Endothelial cell of umbilical vein (primary cell): ENCODE measurements around the gene CAMKMT.

Experiments used
- CTCF ChIP-seq, 2 donors: IDR thresholded peaks; 1 replicate in 1 of 2; 2 replicates in 1 of 2; pipeline ENCODE4 v1.5.1; 2011; ENCODE audit warnings: low read length in 2 of 2, mild to moderate bottlenecking in 2 of 2, moderate library complexity in 2 of 2, control low read depth in 1 of 2, inconsistent platforms in 1 of 2, low read depth in 1 of 2; ENCODE audit not compliant: insufficient read depth in 1 of 2; ENCODE audit errors: extremely low read depth in 1 of 2
- EZH2 ChIP-seq: IDR thresholded peaks from 2 replicates; pipeline ENCODE4 v1.6.1; 2012; ENCODE audit warnings: borderline replicate concordance, low read depth, mild to moderate bottlenecking, moderate library complexity, low read length, inconsistent platforms; ENCODE audit not compliant: severe bottlenecking
- FOS ChIP-seq: IDR thresholded peaks from 2 replicates; pipeline ENCODE4 v1.6.1; 2011; ENCODE audit warnings: mild to moderate bottlenecking, low read length, moderate library complexity, borderline replicate concordance; ENCODE audit not compliant: insufficient read depth
- GATA2 ChIP-seq: IDR thresholded peaks from 2 replicates; pipeline ENCODE4 v1.7.0; 2011; ENCODE audit warnings: low read depth, mild to moderate bottlenecking, moderate library complexity, mixed read lengths, low read length; ENCODE audit not compliant: insufficient read length, insufficient read depth
- MYC ChIP-seq: IDR thresholded peaks from one replicate; pipeline ENCODE4 v1.6.1; 2011; ENCODE audit warnings: mild to moderate bottlenecking, low read depth, low read length
- POLR2A ChIP-seq: IDR thresholded peaks from 2 replicates; pipeline ENCODE4 v1.6.1; 2012; ENCODE audit warnings: low read depth, mild to moderate bottlenecking, control low read depth, low read length
- POLR2AphosphoS5 ChIP-seq: IDR thresholded peaks from 2 replicates; pipeline ENCODE4 v1.6.1; 2012; ENCODE audit warnings: low read depth, mild to moderate bottlenecking, control low read depth, low read length, moderate library complexity; ENCODE audit not compliant: insufficient read depth

DNA sequence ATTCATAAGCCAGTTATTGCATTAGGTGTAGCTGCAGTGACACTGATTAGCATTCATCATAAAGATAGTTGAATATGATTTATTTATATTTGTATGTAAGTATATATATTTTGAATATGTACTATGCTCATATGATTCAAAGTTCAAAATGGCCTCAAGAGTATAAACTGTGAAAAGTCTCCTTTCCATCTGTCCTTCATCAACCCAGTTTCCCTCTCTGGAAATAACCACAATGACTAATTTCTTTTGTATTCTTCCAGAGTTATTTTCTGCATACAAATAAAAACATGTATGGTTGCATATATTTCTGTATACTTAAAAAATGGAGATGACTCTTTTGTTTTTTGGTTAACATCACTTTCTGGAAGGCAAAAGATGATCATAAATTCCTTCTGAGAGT, 95.2 kb downstream of the CAMKMT start:
- TF ChIP-seq MYC (no peak), CTCF (IDR thresholded peaks at IDR 0.05; ENCODE audit: extremely low read depth in 1 of 2, insufficient read depth in 1 of 2, low read depth in 1 of 2, low read length in 2 of 2) (no peak), EZH2 (no peak), POLR2AphosphoS5 (no peak), POLR2A (no peak), FOS (no peak), GATA2 (no peak)
